Smooth muscle cell of the coronary artery (primary cell): Measurements from ENCODE around the gene UBE2Q2. TPM values are rescaled to one million over a fixed set of nuclear protein-coding genes. Genes with fewer than 3 reads are reported as not detected.

ENCODE experiments used
- total RNA-seq: library from RNA; depleted of rRNA; stranded (reverse); fragments of >200 nt; gene quantifications from 2 replicates; pipeline ENCODE4 v1.2.3, GENCODE V29; 2014; ENCODE audit warnings: low replicate concordance

Gene UBE2Q2
- total RNA-seq = 42.2 and 59.6 TPM in 2 replicates

GRCh38 chr15:75842722-75843677 lies at the start of gene UBE2Q2:
Gene UBE2Q2 (plus strand): TSS chr15:75843447. CDS start chr15:75843667, 220 bp downstream.

GRCh38 chr15:75903331-75904239 lies 60.3 kb downstream of the UBE2Q2 start, which contains the start of gene FBXO22:
Gene FBXO22 (plus strand): TSS chr15:75903878. CDS start chr15:75903964, 86 bp downstream.

Other genes with a start within 250 kb of the UBE2Q2 start
- gene SNUPN, start 217.7 kb upstream of the UBE2Q2 start, total RNA-seq = 21.7 and 27.1 TPM in 2 replicates
- 63.3 and 110 TPM in 2 replicates for gene IMP3, start 203.2 kb upstream of the UBE2Q2 start, total RNA-seq
- 11.1 and 23.4 TPM in 2 replicates for gene SNX33, start 195.5 kb upstream of the UBE2Q2 start, total RNA-seq
- gene CSPG4, start 130.6 kb upstream of the UBE2Q2 start, total RNA-seq = 12.5 and 13.8 TPM in 2 replicates
- 67.9 and 84.4 TPM in 2 replicates for gene FBXO22, start 60.4 kb downstream of the UBE2Q2 start, total RNA-seq
- not detected in 2 replicates for gene NRG4, start 169.0 kb downstream of the UBE2Q2 start, total RNA-seq
- 0.82 TPM in 1 of 2 replicates, not detected in the other for gene TMEM266, start 216.5 kb downstream of the UBE2Q2 start, total RNA-seq